ENCODE measurements around the gene KDM3A.

DNA sequence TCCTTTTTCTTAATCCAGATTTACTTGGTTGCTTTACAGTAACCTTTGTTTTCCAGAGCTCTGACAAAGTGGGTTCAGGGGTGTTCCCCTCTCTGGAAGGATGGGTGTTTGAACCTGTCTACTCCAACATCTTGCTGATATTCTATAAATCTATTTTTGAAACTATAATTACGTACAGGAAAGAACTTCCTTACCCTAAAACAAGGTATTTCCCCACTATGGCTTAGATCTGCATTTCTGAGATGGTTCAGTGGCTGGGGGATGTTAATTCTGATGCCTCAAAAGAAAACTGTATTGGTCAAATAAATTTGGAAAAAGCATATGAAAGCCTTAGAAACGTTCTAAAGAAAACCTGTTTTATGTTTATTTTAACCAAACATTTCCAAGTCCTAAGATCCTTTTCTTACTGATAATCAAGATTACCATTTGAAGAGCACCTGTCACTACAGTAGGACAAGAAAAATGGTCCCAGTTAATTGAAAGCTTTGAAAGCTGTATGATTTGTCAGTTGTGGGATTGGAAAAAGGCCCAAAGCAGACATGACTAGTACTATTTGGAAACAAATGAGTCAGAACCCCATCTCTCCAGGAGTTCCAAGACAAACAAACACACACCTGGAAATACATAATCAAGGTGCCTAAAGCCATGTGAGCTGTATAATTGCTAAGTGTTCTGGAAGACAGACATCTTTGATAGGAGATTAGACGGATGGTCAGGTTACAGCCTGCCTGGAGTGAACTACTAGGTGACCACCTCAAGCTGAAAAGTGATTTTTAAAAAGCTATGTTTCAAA, 57.5 kb downstream of the KDM3A start:
- TF ChIP-seq EZH2phosphoT487 (IDR thresholded peaks at IDR 0.05; ENCODE audit: unreplicated experiment), result no peak
- TF ChIP-seq, protein P1, sequence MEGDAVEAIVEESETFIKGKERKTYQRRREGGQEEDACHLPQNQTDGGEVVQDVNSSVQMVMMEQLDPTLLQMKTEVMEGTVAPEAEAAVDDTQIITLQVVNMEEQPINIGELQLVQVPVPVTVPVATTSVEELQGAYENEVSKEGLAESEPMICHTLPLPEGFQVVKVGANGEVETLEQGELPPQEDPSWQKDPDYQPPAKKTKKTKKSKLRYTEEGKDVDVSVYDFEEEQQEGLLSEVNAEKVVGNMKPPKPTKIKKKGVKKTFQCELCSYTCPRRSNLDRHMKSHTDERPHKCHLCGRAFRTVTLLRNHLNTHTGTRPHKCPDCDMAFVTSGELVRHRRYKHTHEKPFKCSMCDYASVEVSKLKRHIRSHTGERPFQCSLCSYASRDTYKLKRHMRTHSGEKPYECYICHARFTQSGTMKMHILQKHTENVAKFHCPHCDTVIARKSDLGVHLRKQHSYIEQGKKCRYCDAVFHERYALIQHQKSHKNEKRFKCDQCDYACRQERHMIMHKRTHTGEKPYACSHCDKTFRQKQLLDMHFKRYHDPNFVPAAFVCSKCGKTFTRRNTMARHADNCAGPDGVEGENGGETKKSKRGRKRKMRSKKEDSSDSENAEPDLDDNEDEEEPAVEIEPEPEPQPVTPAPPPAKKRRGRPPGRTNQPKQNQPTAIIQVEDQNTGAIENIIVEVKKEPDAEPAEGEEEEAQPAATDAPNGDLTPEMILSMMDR (conservative IDR thresholded peaks at IDR 0.05; ENCODE audit: low read depth in 2 of 2), result no peak
- no peak for TF ChIP-seq EZH2 (IDR thresholded peaks at IDR 0.05; ENCODE audit: low read depth, unreplicated experiment)
- TF ChIP-seq, protein P2, sequence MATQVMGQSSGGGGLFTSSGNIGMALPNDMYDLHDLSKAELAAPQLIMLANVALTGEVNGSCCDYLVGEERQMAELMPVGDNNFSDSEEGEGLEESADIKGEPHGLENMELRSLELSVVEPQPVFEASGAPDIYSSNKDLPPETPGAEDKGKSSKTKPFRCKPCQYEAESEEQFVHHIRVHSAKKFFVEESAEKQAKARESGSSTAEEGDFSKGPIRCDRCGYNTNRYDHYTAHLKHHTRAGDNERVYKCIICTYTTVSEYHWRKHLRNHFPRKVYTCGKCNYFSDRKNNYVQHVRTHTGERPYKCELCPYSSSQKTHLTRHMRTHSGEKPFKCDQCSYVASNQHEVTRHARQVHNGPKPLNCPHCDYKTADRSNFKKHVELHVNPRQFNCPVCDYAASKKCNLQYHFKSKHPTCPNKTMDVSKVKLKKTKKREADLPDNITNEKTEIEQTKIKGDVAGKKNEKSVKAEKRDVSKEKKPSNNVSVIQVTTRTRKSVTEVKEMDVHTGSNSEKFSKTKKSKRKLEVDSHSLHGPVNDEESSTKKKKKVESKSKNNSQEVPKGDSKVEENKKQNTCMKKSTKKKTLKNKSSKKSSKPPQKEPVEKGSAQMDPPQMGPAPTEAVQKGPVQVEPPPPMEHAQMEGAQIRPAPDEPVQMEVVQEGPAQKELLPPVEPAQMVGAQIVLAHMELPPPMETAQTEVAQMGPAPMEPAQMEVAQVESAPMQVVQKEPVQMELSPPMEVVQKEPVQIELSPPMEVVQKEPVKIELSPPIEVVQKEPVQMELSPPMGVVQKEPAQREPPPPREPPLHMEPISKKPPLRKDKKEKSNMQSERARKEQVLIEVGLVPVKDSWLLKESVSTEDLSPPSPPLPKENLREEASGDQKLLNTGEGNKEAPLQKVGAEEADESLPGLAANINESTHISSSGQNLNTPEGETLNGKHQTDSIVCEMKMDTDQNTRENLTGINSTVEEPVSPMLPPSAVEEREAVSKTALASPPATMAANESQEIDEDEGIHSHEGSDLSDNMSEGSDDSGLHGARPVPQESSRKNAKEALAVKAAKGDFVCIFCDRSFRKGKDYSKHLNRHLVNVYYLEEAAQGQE (IDR thresholded peaks at IDR 0.05; ENCODE audit: unreplicated experiment), result no peak
- TF ChIP-seq POLR2AphosphoS5 (IDR thresholded peaks at IDR 0.05; ENCODE audit: low read depth), result no peak
- TF ChIP-seq, protein P3, sequence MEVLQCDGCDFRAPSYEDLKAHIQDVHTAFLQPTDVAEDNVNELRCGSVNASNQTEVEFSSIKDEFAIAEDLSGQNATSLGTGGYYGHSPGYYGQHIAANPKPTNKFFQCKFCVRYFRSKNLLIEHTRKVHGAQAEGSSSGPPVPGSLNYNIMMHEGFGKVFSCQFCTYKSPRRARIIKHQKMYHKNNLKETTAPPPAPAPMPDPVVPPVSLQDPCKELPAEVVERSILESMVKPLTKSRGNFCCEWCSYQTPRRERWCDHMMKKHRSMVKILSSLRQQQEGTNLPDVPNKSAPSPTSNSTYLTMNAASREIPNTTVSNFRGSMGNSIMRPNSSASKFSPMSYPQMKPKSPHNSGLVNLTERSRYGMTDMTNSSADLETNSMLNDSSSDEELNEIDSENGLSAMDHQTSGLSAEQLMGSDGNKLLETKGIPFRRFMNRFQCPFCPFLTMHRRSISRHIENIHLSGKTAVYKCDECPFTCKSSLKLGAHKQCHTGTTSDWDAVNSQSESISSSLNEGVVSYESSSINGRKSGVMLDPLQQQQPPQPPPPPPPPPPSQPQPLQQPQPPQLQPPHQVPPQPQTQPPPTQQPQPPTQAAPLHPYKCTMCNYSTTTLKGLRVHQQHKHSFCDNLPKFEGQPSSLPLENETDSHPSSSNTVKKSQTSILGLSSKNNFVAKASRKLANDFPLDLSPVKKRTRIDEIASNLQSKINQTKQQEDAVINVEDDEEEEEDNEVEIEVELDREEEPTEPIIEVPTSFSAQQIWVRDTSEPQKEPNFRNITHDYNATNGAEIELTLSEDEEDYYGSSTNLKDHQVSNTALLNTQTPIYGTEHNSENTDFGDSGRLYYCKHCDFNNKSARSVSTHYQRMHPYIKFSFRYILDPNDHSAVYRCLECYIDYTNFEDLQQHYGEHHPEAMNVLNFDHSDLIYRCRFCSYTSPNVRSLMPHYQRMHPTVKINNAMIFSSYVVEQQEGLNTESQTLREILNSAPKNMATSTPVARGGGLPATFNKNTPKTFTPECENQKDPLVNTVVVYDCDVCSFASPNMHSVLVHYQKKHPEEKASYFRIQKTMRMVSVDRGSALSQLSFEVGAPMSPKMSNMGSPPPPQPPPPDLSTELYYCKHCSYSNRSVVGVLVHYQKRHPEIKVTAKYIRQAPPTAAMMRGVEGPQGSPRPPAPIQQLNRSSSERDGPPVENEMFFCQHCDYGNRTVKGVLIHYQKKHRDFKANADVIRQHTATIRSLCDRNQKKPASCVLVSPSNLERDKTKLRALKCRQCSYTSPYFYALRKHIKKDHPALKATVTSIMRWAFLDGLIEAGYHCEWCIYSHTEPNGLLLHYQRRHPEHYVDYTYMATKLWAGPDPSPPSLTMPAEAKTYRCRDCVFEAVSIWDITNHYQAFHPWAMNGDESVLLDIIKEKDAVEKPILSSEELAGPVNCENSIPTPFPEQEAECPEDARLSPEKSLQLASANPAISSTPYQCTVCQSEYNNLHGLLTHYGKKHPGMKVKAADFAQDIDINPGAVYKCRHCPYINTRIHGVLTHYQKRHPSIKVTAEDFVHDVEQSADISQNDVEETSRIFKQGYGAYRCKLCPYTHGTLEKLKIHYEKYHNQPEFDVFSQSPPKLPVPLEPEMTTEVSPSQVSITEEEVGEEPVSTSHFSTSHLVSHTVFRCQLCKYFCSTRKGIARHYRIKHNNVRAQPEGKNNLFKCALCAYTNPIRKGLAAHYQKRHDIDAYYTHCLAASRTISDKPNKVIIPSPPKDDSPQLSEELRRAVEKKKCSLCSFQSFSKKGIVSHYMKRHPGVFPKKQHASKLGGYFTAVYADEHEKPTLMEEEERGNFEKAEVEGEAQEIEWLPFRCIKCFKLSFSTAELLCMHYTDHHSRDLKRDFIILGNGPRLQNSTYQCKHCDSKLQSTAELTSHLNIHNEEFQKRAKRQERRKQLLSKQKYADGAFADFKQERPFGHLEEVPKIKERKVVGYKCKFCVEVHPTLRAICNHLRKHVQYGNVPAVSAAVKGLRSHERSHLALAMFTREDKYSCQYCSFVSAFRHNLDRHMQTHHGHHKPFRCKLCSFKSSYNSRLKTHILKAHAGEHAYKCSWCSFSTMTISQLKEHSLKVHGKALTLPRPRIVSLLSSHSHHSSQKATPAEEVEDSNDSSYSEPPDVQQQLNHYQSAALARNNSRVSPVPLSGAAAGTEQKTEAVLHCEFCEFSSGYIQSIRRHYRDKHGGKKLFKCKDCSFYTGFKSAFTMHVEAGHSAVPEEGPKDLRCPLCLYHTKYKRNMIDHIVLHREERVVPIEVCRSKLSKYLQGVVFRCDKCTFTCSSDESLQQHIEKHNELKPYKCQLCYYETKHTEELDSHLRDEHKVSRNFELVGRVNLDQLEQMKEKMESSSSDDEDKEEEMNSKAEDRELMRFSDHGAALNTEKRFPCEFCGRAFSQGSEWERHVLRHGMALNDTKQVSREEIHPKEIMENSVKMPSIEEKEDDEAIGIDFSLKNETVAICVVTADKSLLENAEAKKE (CRISPR knock-in tag; IDR thresholded peaks at IDR 0.05), result no peak
- no peak for TF ChIP-seq STAT1 (IDR thresholded peaks at IDR 0.05; ENCODE audit: unreplicated experiment)
- no peak for TF ChIP-seq ZNF331 (CRISPR knock-in tag; IDR thresholded peaks at IDR 0.05; ENCODE audit: low read depth)
